WERI-Rb-1 (cell line): Measurements from ENCODE around the gene OR7C1.
"Not testable (repeated sequence)": the region's sequence is repeated elsewhere in the genome, so short reads cannot be mapped to it uniquely, and the experiment has no call there.

Experiments used
- DNase-seq: peaks from one replicate; pipeline ENCODE4 v3.0.0-alpha.2; 2020
- H3K27ac ChIP-seq: fragments of 250-450 bp; sonication (Bioruptor Pico); 2 replicates; pipeline ENCODE4 v1.5.1; 2020; ENCODE audit warnings: mild to moderate bottlenecking, moderate library complexity
- H3K27me3 ChIP-seq: fragments of 250-450 bp; sonication (Bioruptor Pico); 2 replicates; pipeline ENCODE4 v1.5.1; 2021; ENCODE audit warnings: mild to moderate bottlenecking, low read depth, moderate library complexity; ENCODE audit not compliant: insufficient read depth, severe bottlenecking
- H3K36me3 ChIP-seq: fragments of 250-450 bp; sonication (Bioruptor Pico); 2 replicates; pipeline ENCODE4 v1.5.1; 2020; ENCODE audit warnings: mild to moderate bottlenecking, moderate library complexity
- H3K4me3 ChIP-seq: 2 replicates; pipeline ENCODE4 v1.5.1; 2011; ENCODE audit warnings: low read depth, mild to moderate bottlenecking, control low read depth, low read length
- H3K9me3 ChIP-seq: fragments of 250-450 bp; sonication (Bioruptor Pico); 2 replicates; pipeline ENCODE4 v1.5.1; 2021; ENCODE audit warnings: mild to moderate bottlenecking, moderate library complexity; ENCODE audit not compliant: severe bottlenecking
- CTCF ChIP-seq: IDR thresholded peaks from 2 replicates; pipeline ENCODE4 v1.5.1; 2011; ENCODE audit warnings: low read depth, mild to moderate bottlenecking, control low read depth, inconsistent platforms, low read length

The OR7C1 gene

DNA sequence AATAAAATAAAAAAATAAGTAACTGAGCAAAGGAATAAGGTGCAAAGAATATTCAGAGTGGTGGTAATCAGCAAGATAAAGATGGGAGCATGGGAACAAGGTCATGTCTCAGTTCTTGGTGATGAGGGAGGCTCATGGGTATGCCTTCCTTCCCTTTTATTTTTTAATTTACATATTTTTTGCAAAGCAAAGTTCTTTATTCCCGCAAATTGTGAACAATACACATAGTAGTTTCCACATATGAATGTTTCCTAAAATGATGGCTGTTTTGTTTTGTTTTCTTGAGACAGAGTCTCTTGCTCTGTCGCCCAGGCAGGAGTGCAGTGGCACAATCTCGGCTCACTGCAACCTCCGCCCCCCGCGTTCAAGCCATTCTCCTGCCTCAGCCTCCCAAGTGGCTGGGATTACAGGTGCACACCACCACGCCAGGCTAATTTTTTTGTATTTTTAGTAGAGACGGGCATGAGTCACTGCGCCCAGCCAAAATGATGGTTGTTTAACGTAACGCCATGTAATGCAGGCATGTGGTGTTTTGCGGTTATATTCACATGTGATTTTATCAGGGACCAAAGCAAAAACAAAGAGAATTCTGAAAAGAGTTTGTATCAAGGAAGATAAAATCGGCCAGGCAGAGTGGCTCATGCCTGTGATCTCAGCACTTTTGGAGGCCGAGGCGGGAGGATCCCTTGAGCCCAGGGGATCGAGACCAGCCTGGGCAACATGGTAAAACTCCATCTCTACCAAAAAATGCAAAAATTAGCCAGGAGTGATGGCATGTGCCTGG is 52.2 kb downstream of the OR7C1 start:
- Histone ChIP-seq H3K27me3 (peaks cover 56% of the 10 kb centered on the region), H3K4me3 (no peak overlapping the region), H3K27ac (no peak overlapping the region), H3K36me3 (no peaks in the 10 kb centered on the region), H3K9me3 (peaks cover 2% of the 10 kb centered on the region)
- TF ChIP-seq CTCF, result no peak
- no peak for DNase-seq

- DNase-seq, H3K9me3 ChIP-seq: not testable (repeated sequence)
These were observed 53.1 kb downstream of the OR7C1 start for GRCh38 chr19:14781713-14782536.

GRCh38 chr19:14780622-14781225 is 54.3 kb downstream of the OR7C1 start:
- not testable (repeated sequence) for DNase-seq, H3K4me3 ChIP-seq, H3K9me3 ChIP-seq, H3K36me3 ChIP-seq, H3K27ac ChIP-seq
- peaks cover 52% of the 10 kb centered on the region for H3K27me3 ChIP-seq

More at GRCh38 chr19:14781713-14782536, 53.1 kb downstream of the OR7C1 start:
- H3K4me3 ChIP-seq, H3K27ac ChIP-seq, H3K36me3 ChIP-seq: not testable (repeated sequence)
- H3K27me3 ChIP-seq, result peaks cover 51% of the 10 kb centered on the region

DNA sequence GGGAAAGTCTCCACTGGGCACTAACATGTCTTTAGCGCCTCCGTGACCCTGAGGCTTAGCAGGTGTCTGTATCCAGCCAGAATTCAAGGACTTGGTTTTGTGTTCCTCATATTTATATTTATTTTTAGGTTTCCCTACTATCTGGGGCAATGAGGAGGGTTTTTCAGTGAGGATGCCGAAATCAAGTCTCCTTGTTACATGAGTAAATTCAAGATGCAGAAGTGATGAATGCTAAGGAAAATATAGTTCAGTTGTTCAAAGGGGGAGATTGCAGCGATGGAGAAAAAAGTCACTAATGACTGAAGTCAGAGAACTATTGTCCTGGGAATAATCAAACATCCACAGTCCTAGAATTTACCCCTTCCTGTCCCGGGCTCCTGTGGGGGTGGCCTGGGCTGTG is 55.8 kb downstream of the OR7C1 start:
- Histone ChIP-seq H3K4me3 (no peak overlapping the region), H3K27me3 (peaks cover 59% of the 10 kb centered on the region), H3K36me3 (no peaks in the 10 kb centered on the region), H3K9me3 (peaks cover 2% of the 10 kb centered on the region), H3K27ac (no peak overlapping the region)
- no peak for DNase-seq
- TF ChIP-seq CTCF, result no peak

DNA sequence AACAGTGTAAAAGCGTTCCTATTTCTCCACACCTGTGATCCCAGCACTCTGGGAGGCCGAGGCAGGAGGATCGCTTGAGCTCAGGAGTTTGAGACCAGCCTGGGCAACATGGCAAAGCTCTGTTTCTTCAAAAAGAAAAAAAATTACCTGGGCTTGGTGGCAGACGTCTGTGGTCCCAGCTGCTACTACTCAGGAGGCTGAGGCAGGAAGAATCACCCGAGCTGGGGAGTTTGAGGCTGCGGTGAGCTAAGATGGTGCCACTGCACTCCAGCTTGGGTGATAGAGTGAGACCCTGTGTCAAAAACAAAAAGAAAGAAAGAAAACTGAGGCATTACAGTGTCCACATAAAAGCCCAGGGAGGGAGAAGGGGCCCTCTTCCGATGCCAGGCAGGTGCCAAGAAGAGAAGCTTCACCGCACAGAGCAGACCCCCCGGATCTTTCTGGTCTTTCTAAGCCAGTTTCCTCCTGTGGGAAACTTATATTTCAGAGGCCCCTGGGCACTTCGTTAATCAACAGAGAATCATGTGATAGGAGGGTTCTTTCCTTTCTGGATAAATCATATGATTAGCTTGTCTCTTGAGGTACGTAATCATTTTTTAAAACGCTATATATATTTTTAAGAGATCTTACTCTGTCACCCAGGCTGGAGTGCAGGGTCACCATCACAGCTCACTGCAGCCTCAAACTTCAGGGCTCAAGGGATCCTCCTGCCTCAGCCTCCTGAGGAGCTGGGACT is 56.7 kb downstream of the OR7C1 start, which contains the start of gene ADGRE2:
Gene ADGRE2 (minus strand): TSS at position 451 of the 736 bp plus-strand sequence. CDS start 1,804 bp downstream, outside the sequence.
- H3K9me3 ChIP-seq, H3K27ac ChIP-seq, DNase-seq, H3K36me3 ChIP-seq, H3K4me3 ChIP-seq: not testable (repeated sequence)
- peaks cover 62% of the 10 kb centered on the region for H3K27me3 ChIP-seq

- peaks cover 57% of the 10 kb centered on the region for H3K27me3 ChIP-seq
- H3K36me3 ChIP-seq, DNase-seq, H3K4me3 ChIP-seq, H3K9me3 ChIP-seq, H3K27ac ChIP-seq: not testable (repeated sequence)
These were observed 57.3 kb downstream of the OR7C1 start for GRCh38 chr19:14777645-14778044.

DNA sequence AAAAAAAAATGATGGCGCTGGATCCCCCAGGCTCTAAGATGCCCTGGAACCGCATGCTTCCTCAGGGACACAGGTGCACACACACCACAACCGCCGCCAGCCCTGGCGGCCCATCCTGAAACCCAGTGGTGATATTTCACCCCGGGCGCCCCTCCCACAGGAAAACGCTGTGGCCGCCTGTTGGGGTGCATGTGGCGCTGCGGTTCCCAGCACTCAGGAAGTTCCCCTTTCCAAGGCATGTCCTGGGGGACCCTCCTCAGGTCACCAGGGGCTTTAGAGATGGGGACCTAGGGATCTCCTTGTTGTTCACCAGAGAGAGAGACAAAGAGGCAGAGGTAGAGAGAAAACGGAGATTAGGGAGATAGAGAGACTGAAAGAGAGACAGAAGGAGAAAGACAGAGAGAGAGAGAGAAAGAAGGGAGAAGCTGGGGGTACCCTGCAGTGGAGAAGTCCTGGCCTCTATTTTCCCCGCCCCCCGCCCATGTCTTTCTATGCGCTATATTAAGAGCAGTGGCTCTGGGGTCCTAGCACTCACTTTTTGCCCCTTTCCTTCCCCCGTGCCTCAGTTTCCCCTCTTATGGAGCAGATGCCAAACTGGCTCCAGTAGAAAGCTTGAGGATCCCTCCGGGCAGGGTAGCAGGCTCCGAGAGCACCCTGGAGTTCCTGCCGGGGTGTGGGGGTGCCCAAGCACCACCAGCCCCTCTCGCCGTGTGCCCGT is 59.0 kb downstream of the OR7C1 start:
- H3K27ac ChIP-seq, result no peak overlapping the region
- peaks cover 61% of the 10 kb centered on the region for H3K27me3 ChIP-seq
- DNase-seq, result no peak
- H3K36me3 ChIP-seq, result no peaks in the 10 kb centered on the region
- H3K9me3 ChIP-seq, result peaks cover 2% of the 10 kb centered on the region
- TF ChIP-seq CTCF, result no peak
- H3K4me3 ChIP-seq, result no peak overlapping the region

- DNase-seq, H3K27ac ChIP-seq, H3K4me3 ChIP-seq, H3K9me3 ChIP-seq, H3K36me3 ChIP-seq: not testable (repeated sequence)
- peaks cover 64% of the 10 kb centered on the region for H3K27me3 ChIP-seq
These were observed 59.7 kb downstream of the OR7C1 start for GRCh38 chr19:14775326-14775725.
